ENCODE results near the gene IL17F.

The IL17F gene

DNA sequence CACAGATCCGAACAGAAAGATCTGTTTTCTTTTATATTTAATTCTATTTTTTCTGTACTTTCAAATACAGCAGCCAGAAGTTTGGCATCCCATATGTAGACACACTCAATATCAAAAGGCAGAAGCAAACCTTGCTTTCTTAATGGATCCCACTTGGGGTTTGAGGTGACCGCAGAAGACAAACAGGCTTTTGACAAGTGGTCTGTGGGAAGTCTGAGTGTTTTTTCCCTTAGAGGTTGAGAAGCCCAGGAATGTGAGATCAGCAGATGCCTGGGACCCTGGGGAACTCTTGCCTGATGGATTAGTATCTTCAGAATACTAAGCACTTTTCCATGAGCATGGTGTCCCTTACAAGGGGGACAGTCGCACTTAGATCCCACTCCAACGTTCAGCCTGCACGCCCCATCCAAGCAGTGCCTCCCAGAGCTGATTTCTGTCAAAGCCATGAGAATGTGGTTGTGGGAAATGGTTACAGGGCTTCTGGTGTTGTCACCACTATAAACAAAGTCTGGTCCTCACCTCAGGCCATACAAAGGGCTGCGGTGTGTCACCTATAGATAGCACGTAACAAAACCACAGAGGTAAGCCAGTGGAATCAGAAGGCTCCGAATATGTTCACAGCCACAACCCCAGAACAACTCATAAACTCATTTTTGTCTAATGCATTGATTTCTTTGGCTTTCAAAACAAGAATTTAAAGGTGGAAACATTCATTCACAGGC, 12.7 kb downstream of the IL17F start:
- Histone ChIP-seq H3K27ac (no peak overlapping the region), H3K4me3 (no peak overlapping the region)
- TF ChIP-seq, protein P1, sequence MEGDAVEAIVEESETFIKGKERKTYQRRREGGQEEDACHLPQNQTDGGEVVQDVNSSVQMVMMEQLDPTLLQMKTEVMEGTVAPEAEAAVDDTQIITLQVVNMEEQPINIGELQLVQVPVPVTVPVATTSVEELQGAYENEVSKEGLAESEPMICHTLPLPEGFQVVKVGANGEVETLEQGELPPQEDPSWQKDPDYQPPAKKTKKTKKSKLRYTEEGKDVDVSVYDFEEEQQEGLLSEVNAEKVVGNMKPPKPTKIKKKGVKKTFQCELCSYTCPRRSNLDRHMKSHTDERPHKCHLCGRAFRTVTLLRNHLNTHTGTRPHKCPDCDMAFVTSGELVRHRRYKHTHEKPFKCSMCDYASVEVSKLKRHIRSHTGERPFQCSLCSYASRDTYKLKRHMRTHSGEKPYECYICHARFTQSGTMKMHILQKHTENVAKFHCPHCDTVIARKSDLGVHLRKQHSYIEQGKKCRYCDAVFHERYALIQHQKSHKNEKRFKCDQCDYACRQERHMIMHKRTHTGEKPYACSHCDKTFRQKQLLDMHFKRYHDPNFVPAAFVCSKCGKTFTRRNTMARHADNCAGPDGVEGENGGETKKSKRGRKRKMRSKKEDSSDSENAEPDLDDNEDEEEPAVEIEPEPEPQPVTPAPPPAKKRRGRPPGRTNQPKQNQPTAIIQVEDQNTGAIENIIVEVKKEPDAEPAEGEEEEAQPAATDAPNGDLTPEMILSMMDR (IDR thresholded peaks at IDR 0.05) = no peak
- DNase-seq (ENCODE audit: low spot score) = no peak

DNA sequence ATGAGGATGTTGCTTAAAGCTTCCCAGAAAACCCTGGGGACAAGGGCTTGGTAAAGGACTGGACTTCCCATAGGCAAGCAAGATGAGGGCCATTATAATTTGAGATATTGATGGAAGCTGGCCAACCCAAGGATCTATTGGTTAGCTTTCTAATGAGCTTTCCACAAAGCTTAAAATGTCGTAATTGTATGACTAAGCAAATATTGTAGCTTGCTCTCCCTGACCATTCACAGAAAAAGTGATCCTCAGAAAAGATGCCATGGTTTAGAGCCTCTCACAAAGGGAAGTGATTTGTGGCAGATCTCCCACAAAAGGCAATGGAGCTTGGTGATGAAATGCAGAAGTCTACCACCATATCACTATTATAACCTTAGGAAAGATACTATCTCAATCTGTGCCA, 13.6 kb downstream of the IL17F start:
- TF ChIP-seq, protein P1 (IDR thresholded peaks at IDR 0.05) = no peak
- H3K27ac ChIP-seq = no peak overlapping the region
- no peak for DNase-seq (ENCODE audit: low spot score)
- H3K4me3 ChIP-seq = no peak overlapping the region

DNA sequence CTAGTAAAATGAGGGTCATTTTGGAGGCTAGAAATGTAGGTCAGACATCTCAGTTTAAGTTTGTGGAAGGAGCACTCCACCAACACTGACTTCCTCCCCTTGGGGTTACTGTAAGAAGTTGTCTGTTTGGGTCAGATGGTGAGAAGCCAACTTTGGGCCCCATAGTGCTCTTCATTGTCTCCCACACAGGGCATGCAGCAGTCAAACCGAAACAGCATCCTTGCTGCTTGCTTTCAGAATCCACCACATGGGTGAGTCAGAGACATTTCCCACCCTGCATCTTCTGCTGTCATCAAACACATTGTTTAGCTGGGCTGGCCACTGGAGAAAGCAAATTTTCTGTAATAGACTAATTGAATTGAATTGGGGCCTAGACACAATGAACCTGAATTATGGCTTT, 16.8 kb downstream of the IL17F start:
- TF ChIP-seq, protein P1 (IDR thresholded peaks at IDR 0.05) = no peak
- no peak for DNase-seq (ENCODE audit: low spot score)
- Histone ChIP-seq H3K27ac (no peak overlapping the region), H3K4me3 (no peak overlapping the region)

DNA sequence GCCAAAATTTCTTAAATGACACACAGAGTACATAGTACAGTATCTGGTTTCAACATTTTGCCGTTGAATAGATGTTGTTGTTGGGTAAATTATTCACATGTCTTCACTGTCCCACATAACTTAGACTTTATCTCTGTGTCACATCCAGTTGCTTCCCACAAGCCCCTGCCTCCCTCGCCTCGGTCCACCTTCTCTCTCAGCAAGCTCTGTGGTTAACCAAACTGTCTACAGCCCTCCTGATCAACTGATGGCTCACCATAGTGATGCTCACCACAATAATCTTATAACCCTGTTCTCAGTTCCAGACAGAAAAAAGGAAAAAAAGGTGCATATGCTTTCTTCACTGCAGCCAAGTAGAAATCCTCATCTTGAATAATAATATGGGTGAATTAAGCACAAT, 23.0 kb downstream of the IL17F start:
- TF ChIP-seq, protein P1 (IDR thresholded peaks at IDR 0.05) = no peak
- Histone ChIP-seq H3K4me3 (no peak overlapping the region), H3K27ac (no peak overlapping the region)
- no peak for DNase-seq (ENCODE audit: low spot score)

DNA sequence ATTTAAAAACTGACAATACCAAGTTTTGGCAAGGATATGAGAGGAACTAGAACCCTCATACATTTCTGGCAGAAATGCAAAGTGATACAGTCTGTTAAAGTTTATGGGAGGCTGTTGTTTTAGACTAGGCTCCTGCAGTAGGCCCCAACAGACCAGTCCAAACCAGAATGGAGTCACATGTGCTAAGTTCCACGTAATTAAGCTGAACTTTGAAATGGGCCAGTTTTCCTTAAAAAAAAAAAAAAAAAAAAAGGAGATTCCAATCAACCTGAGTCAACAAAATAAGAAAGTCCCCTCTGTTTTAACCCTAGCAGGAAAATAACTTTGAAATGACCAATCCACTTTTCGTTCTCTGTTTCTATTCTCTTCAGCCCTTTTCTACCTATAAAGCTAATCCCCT, 26.5 kb downstream of the IL17F start:
- TF ChIP-seq, protein P1 (IDR thresholded peaks at IDR 0.05) = no peak
- DNase-seq (ENCODE audit: low spot score) = no peak
- H3K27ac ChIP-seq = no peak overlapping the region
- no peak overlapping the region for H3K4me3 ChIP-seq

DNA sequence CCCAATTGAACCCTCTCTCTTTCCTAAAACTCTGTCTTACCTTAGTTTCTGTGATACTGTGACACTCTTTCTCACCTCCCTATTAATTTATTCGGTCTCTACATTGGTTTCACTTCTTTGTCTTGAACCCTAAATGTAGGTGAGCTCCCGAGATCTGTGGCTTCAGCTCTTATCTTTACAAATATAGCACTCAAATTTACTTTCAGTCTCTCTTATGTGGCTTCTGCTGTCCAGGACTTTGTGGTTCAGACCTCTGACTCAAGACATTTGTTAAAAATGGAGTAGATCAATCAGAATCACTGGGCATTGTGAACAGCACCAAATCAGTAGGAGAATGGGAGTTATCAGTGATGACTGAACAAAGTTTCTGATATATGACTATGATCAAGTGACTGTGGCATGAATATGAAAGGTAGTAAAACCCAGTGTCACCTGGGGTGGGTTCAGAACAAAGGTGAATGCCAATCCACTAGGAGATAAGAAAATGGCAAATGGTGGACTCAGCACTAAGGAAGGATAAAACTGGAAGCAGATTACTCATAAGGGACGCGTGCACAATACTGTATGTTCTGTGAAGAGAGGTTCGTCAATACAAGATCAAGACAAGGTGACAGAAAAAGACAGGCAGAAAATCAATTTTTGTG, 27.2 kb downstream of the IL17F start:
- TF ChIP-seq, protein P1 (IDR thresholded peaks at IDR 0.05) = no peak
- no peak overlapping the region for H3K27ac ChIP-seq
- no peak for DNase-seq (ENCODE audit: low spot score)
- H3K4me3 ChIP-seq = no peak overlapping the region

DNA sequence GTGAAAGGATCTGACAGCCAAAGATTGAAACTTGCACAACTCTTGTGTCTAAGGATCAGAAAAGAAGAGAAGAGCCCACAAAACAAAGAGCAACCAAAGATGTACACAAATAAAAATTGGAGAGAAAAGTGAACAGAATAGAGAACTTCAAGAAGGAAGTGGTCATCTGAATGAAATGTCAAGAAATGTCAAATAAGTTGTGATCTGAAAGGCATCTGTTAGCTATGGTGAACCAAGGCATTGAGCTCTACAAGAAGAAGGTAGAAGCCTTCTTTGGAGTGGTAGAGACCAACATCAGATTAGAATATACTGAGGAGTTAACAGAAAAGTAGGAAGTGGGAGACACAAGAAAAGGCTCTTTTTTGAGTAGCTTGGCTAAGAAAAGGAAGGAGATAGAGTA, 28.5 kb downstream of the IL17F start:
- TF ChIP-seq, protein P1 (IDR thresholded peaks at IDR 0.05) = no peak
- H3K4me3 ChIP-seq = no peak overlapping the region
- DNase-seq (ENCODE audit: low spot score) = no peak
- H3K27ac ChIP-seq = no peak overlapping the region

All from coronary artery (tissue), 2 donors.